ENCODE data around the gene CNOT2.

The CNOT2 gene

GRCh38 chr12:70360218-70360617 is 117.0 kb downstream of the CNOT2 start:
- no peak overlapping the region for H2BK120ac ChIP-seq (ENCODE audit: low read depth, low read length)
- no peaks in the 10 kb centered on the region for H3K27me3 ChIP-seq (ENCODE audit: insufficient read depth, low read length, poor library complexity)
- H3K4me1 ChIP-seq (ENCODE audit: control insufficient read depth, low read depth, low read length): no peaks in the 10 kb centered on the region
- H3K18ac ChIP-seq (ENCODE audit: low read length): no peak overlapping the region
- H3K56ac ChIP-seq (ENCODE audit: low read length): no peak overlapping the region
- H3K79me2 ChIP-seq (ENCODE audit: control insufficient read depth, insufficient read depth, low read length): no peaks in the 10 kb centered on the region
- no peak overlapping the region for H2AK5ac ChIP-seq (ENCODE audit: low read length)
- DNase-seq: no peak
- H3K79me1 ChIP-seq (ENCODE audit: low read length): no peaks in the 10 kb centered on the region
- no peak overlapping the region for H3K9ac ChIP-seq (ENCODE audit: low read length)
- no peak overlapping the region for H4K5ac ChIP-seq (ENCODE audit: low read length)
- no peak overlapping the region for H3K4me2 ChIP-seq (ENCODE audit: low read length)
- H2BK15ac ChIP-seq (replicated peaks; ENCODE audit: low read depth): no peak overlapping the region
- H4K8ac ChIP-seq (ENCODE audit: low read depth, low read length): no peak overlapping the region
- no peak overlapping the region for H3K27ac ChIP-seq (ENCODE audit: low read depth, low read length)
- no peaks in the 10 kb centered on the region for H3K36me3 ChIP-seq (ENCODE audit: control insufficient read depth, insufficient read depth, low read length)
- no peak overlapping the region for H2BK5ac ChIP-seq (ENCODE audit: low read length)
- no peak overlapping the region for H3K4me3 ChIP-seq (ENCODE audit: low read length)
- no peak overlapping the region for H3K23ac ChIP-seq (ENCODE audit: low read length)
- H3K4ac ChIP-seq (ENCODE audit: low read depth, low read length): no peak overlapping the region

- no peaks in the 10 kb centered on the region for H3K4me1 ChIP-seq (ENCODE audit: control insufficient read depth, low read depth, low read length)
- DNase-seq: no peak
- H3K23ac ChIP-seq (ENCODE audit: low read length): no peak overlapping the region
- no peak overlapping the region for H4K5ac ChIP-seq (ENCODE audit: low read length)
- H3K18ac ChIP-seq (ENCODE audit: low read length): no peak overlapping the region
- peak overlapping the region; percentile 30 for H3K4me3 ChIP-seq (ENCODE audit: low read length)
- peak overlapping the region; percentile 88 for H3K56ac ChIP-seq (ENCODE audit: low read length)
- no peak overlapping the region for H3K27ac ChIP-seq (ENCODE audit: low read depth, low read length)
- peak overlapping the region; percentile 73 for H3K4me2 ChIP-seq (ENCODE audit: low read length)
- H3K9ac ChIP-seq (ENCODE audit: low read length): peak overlapping the region; percentile 71
- no peak overlapping the region for H2BK120ac ChIP-seq (ENCODE audit: low read depth, low read length)
- peaks cover 16% of the 10 kb centered on the region for H3K79me2 ChIP-seq (ENCODE audit: control insufficient read depth, insufficient read depth, low read length)
- H2BK15ac ChIP-seq (replicated peaks; ENCODE audit: low read depth): no peak overlapping the region
- H3K4ac ChIP-seq (ENCODE audit: low read depth, low read length): no peak overlapping the region
- 100% methylated on average over 1 of the region's 16 CpGs for WGBS (ENCODE audit: extremely low coverage, insufficient coverage, low lambda C conversion rate)
- H2AK5ac ChIP-seq (ENCODE audit: low read length): no peak overlapping the region
- H4K8ac ChIP-seq (ENCODE audit: low read depth, low read length): no peak overlapping the region
- no peaks in the 10 kb centered on the region for H3K27me3 ChIP-seq (ENCODE audit: insufficient read depth, low read length, poor library complexity)
- H3K79me1 ChIP-seq (ENCODE audit: low read length): peaks cover 2% of the 10 kb centered on the region
- H3K36me3 ChIP-seq (ENCODE audit: control insufficient read depth, insufficient read depth, low read length): no peaks in the 10 kb centered on the region
- H2BK5ac ChIP-seq (ENCODE audit: low read length): no peak overlapping the region
Observed at GRCh38 chr12:70364695-70365397, 121.6 kb downstream of the CNOT2 start.

GRCh38 chr12:70365398-70365647 is 122.1 kb downstream of the CNOT2 start:
- Histone ChIP-seq H3K18ac (ENCODE audit: low read length) (peak overlapping the region; percentile 9), H3K4me2 (ENCODE audit: low read length) (peak overlapping the region; percentile 73), H3K9ac (ENCODE audit: low read length) (peak overlapping the region; percentile 71), H2BK120ac (ENCODE audit: low read depth, low read length) (no peak overlapping the region), H3K36me3 (ENCODE audit: control insufficient read depth, insufficient read depth, low read length) (no peaks in the 10 kb centered on the region), H4K5ac (ENCODE audit: low read length) (no peak overlapping the region), H3K4me3 (ENCODE audit: low read length) (peak overlapping the region; percentile 30), H3K79me2 (ENCODE audit: control insufficient read depth, insufficient read depth, low read length) (peaks cover 19% of the 10 kb centered on the region), H2BK5ac (ENCODE audit: low read length) (no peak overlapping the region), H3K23ac (ENCODE audit: low read length) (peak overlapping the region; percentile 98), H3K56ac (ENCODE audit: low read length) (peak overlapping the region; percentile 88), H4K8ac (ENCODE audit: low read depth, low read length) (no peak overlapping the region), H3K27me3 (ENCODE audit: insufficient read depth, low read length, poor library complexity) (no peaks in the 10 kb centered on the region), H2BK15ac (replicated peaks; ENCODE audit: low read depth) (no peak overlapping the region), H3K79me1 (ENCODE audit: low read length) (peaks cover 2% of the 10 kb centered on the region), H2AK5ac (ENCODE audit: low read length) (no peak overlapping the region), H3K4ac (ENCODE audit: low read depth, low read length) (peak overlapping the region; percentile 42), H3K4me1 (ENCODE audit: control insufficient read depth, low read depth, low read length) (no peaks in the 10 kb centered on the region), H3K27ac (ENCODE audit: low read depth, low read length) (no peak overlapping the region)
- no CpG with 5 or more reads among the region's 6 CpGs for WGBS (ENCODE audit: extremely low coverage, insufficient coverage, low lambda C conversion rate)
- DNase-seq: peak; percentile 57

- peak within 1 kb of the TSS; percentile 87 for H3K27ac ChIP-seq (ENCODE audit: low read depth, low read length)
- peaks cover 21% of the 10 kb centered on the region for H3K79me2 ChIP-seq (ENCODE audit: control insufficient read depth, insufficient read depth, low read length)
- H3K23ac ChIP-seq (ENCODE audit: low read length): peak within 1 kb of the TSS; percentile 98
- H3K56ac ChIP-seq (ENCODE audit: low read length): peak within 1 kb of the TSS; percentile 98
- no peaks in the 10 kb centered on the region for H3K4me1 ChIP-seq (ENCODE audit: control insufficient read depth, low read depth, low read length)
- peak within 1 kb of the TSS; percentile 73 for H3K4me2 ChIP-seq (ENCODE audit: low read length)
- peak within 1 kb of the TSS; percentile 47 for H2BK5ac ChIP-seq (ENCODE audit: low read length)
- H3K36me3 ChIP-seq (ENCODE audit: control insufficient read depth, insufficient read depth, low read length): no peaks in the 10 kb centered on the region
- peak within 1 kb of the TSS; percentile 96 for H3K4me3 ChIP-seq (ENCODE audit: low read length)
- H4K5ac ChIP-seq (ENCODE audit: low read length): no peak within 1 kb of the TSS
- H3K4ac ChIP-seq (ENCODE audit: low read depth, low read length): peak within 1 kb of the TSS; percentile 76
- no peaks in the 10 kb centered on the region for H3K27me3 ChIP-seq (ENCODE audit: insufficient read depth, low read length, poor library complexity)
- H2BK120ac ChIP-seq (ENCODE audit: low read depth, low read length): peak within 1 kb of the TSS; percentile 32
- H3K9ac ChIP-seq (ENCODE audit: low read length): peak within 1 kb of the TSS; percentile 96
- WGBS (ENCODE audit: extremely low coverage, insufficient coverage, low lambda C conversion rate): no CpG with 5 or more reads among the region's 88 CpGs
- peak; percentile 95 for DNase-seq
- peak within 1 kb of the TSS; percentile 99 for H3K18ac ChIP-seq (ENCODE audit: low read length)
- H2BK15ac ChIP-seq (replicated peaks; ENCODE audit: low read depth): peak within 1 kb of the TSS; percentile 76
- H2AK5ac ChIP-seq (ENCODE audit: low read length): no peak within 1 kb of the TSS
- peaks cover 2% of the 10 kb centered on the region for H3K79me1 ChIP-seq (ENCODE audit: low read length)
- no peak within 1 kb of the TSS for H4K8ac ChIP-seq (ENCODE audit: low read depth, low read length)
Observed at GRCh38 chr12:70365648-70366518, 122.7 kb downstream of the CNOT2 start, which contains the start of gene KCNMB4. KCNMB4 (plus strand) TSS chr12:70366290; CDS start chr12:70366735, 445 bp downstream.

- Histone ChIP-seq H2BK15ac (replicated peaks; ENCODE audit: low read depth) (peak overlapping the region; percentile 76), H3K4me1 (ENCODE audit: control insufficient read depth, low read depth, low read length) (no peaks in the 10 kb centered on the region), H3K56ac (ENCODE audit: low read length) (peak overlapping the region; percentile 98), H3K4ac (ENCODE audit: low read depth, low read length) (peak overlapping the region; percentile 76), H4K5ac (ENCODE audit: low read length) (no peak overlapping the region), H3K4me2 (ENCODE audit: low read length) (peak overlapping the region; percentile 44), H3K23ac (ENCODE audit: low read length) (peak overlapping the region; percentile 59), H3K27me3 (ENCODE audit: insufficient read depth, low read length, poor library complexity) (no peaks in the 10 kb centered on the region), H3K4me3 (ENCODE audit: low read length) (peak overlapping the region; percentile 96), H2BK120ac (ENCODE audit: low read depth, low read length) (peak overlapping the region; percentile 32), H3K9ac (ENCODE audit: low read length) (peak overlapping the region; percentile 96), H3K79me1 (ENCODE audit: low read length) (peaks cover 6% of the 10 kb centered on the region), H2BK5ac (ENCODE audit: low read length) (peak overlapping the region; percentile 47), H3K36me3 (ENCODE audit: control insufficient read depth, insufficient read depth, low read length) (no peaks in the 10 kb centered on the region), H2AK5ac (ENCODE audit: low read length) (no peak overlapping the region), H3K18ac (ENCODE audit: low read length) (peak overlapping the region; percentile 99), H3K27ac (ENCODE audit: low read depth, low read length) (peak overlapping the region; percentile 87), H4K8ac (ENCODE audit: low read depth, low read length) (no peak overlapping the region), H3K79me2 (ENCODE audit: control insufficient read depth, insufficient read depth, low read length) (peaks cover 28% of the 10 kb centered on the region)
- peak; percentile 83 for DNase-seq
- WGBS (ENCODE audit: extremely low coverage, insufficient coverage, low lambda C conversion rate): no CpG with 5 or more reads among the region's 69 CpGs
Observed at GRCh38 chr12:70366581-70367257, 123.5 kb downstream of the CNOT2 start.

Measured in mesendoderm (in vitro differentiated cells).